T-helper 9 cell (primary cell): ENCODE measurements around the gene C1orf87.
A peak's percentile ranks its signal among the peaks of the same experiment; 100 is the strongest.
"Not testable (repeated sequence)": the region's sequence is repeated elsewhere in the genome, so short reads cannot be mapped to it uniquely, and the experiment has no call there.

ENCODE experiments used
- DNase-seq: peaks from one replicate; pipeline ENCODE4 v3.0.0-alpha.2; 2020

Gene C1orf87

GRCh38 chr1:59992040-59992820 lies 81.3 kb downstream of the C1orf87 start:
- DNase-seq: no peak

- no peak for DNase-seq
Measured at GRCh38 chr1:59990470-59990869, 83.1 kb downstream of the C1orf87 start.

- no peak for DNase-seq
Measured at GRCh38 chr1:59986516-59987310, 86.9 kb downstream of the C1orf87 start.

- DNase-seq: no peak
Measured at GRCh38 chr1:59985911-59986515, 87.6 kb downstream of the C1orf87 start.

GRCh38 chr1:59979666-59980065 lies 93.9 kb downstream of the C1orf87 start:
- DNase-seq: no peak

- no peak for DNase-seq
Measured at GRCh38 chr1:59978511-59978910, 95.1 kb downstream of the C1orf87 start.

- no peak for DNase-seq
Measured at GRCh38 chr1:59978026-59978425, 95.5 kb downstream of the C1orf87 start.

- no peak for DNase-seq
Measured at GRCh38 chr1:59977075-59977410, 96.5 kb downstream of the C1orf87 start.

- DNase-seq: peak; percentile 20
Measured at GRCh38 chr1:59976194-59977074, 97.1 kb downstream of the C1orf87 start.

- no peak for DNase-seq
Measured at GRCh38 chr1:59973719-59974118, 99.9 kb downstream of the C1orf87 start.

GRCh38 chr1:59972216-59972927 lies 101.2 kb downstream of the C1orf87 start:
- no peak for DNase-seq

- DNase-seq: peak; percentile 14
Measured at GRCh38 chr1:59971464-59971911, 102.1 kb downstream of the C1orf87 start.

- DNase-seq: not testable (repeated sequence)
Measured at GRCh38 chr1:59969542-59970175, 103.9 kb downstream of the C1orf87 start.

GRCh38 chr1:59968746-59969145 lies 104.8 kb downstream of the C1orf87 start:
- DNase-seq: not testable (repeated sequence)

GRCh38 chr1:59967780-59968179 lies 105.8 kb downstream of the C1orf87 start:
- no peak for DNase-seq

GRCh38 chr1:59967141-59967697 lies 106.4 kb downstream of the C1orf87 start:
- no peak for DNase-seq

- DNase-seq: no peak
Measured at GRCh38 chr1:59952065-59952464, 121.5 kb downstream of the C1orf87 start.

- no peak for DNase-seq
Measured at GRCh38 chr1:59949648-59950047, 123.9 kb downstream of the C1orf87 start.

- no peak for DNase-seq
Measured at GRCh38 chr1:59948990-59949389, 124.6 kb downstream of the C1orf87 start.

- DNase-seq: peak; percentile 17
Measured at GRCh38 chr1:59947047-59947938, 126.3 kb downstream of the C1orf87 start.
